MM.1S (cell line): ENCODE data around the gene TMEM178B.

Experiments
- EZH2 ChIP-seq: fragments of 300-600 bp; sonication (generic); optimal IDR thresholded peaks from 2 replicates; pipeline ENCODE3; 2017; ENCODE audit warnings: low read depth, mild to moderate bottlenecking, antibody characterized with exemption, low read length, mixed read lengths
- EZH2phosphoT487 ChIP-seq: fragments of 300-600 bp; sonication (generic); IDR thresholded peaks from 2 replicates; pipeline ENCODE4 v1.6.1; 2018; ENCODE audit warnings: antibody characterized with exemption, low read length
- TF ChIP-seq, protein P1 (sequence below): fragments of 300-600 bp; sonication (generic); IDR thresholded peaks from 2 replicates; pipeline ENCODE4 v1.5.1; 2016; ENCODE audit warnings: antibody characterized with exemption, low read length, mixed read lengths

DNA sequence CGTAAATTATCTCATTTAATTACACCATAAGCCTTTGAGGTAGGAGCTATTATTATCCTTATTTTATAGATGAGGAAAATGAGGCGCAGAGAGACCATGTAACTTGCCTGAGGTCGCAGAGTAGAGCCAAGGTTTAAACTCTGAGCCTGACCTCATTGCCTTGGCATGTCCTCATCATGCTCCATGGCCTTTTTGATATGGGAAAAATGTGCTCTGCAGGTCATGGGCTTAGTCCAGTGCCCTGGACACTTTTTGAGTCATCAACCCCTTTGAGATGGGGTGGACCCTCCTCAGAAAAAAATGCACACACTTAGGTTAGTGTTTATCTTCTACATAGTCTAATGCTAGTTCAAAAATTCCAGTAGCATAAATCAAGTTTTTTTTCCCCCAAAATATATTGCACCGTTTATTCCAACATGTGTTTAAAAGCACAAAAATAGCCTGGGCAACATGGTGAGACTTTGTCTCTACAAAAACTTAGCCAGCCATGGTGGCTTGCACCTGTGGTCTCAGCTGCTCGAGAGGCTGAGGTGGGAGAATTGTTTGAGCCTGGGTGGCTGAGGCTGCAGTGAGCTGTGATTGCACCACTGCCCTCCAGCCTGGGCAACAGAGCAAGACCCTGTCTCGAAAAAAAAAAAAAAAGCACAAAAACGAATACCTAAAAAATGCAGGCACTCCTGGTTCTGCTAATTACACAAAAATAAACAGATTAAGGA is 28.6 kb upstream of the TMEM178B start:
- TF ChIP-seq EZH2 (no peak), EZH2phosphoT487 (no peak)
- TF ChIP-seq, protein P1, sequence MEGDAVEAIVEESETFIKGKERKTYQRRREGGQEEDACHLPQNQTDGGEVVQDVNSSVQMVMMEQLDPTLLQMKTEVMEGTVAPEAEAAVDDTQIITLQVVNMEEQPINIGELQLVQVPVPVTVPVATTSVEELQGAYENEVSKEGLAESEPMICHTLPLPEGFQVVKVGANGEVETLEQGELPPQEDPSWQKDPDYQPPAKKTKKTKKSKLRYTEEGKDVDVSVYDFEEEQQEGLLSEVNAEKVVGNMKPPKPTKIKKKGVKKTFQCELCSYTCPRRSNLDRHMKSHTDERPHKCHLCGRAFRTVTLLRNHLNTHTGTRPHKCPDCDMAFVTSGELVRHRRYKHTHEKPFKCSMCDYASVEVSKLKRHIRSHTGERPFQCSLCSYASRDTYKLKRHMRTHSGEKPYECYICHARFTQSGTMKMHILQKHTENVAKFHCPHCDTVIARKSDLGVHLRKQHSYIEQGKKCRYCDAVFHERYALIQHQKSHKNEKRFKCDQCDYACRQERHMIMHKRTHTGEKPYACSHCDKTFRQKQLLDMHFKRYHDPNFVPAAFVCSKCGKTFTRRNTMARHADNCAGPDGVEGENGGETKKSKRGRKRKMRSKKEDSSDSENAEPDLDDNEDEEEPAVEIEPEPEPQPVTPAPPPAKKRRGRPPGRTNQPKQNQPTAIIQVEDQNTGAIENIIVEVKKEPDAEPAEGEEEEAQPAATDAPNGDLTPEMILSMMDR: no peak
